GM23338 (cell line): ENCODE measurements around the gene MIEN1. TPM values are rescaled to one million over a fixed set of nuclear protein-coding genes. Genes with fewer than 3 reads are reported as not detected.

ENCODE experiments used
- ATAC-seq: fragments of 200-7000 bp; cut with Tn5 transposase; 3 replicates; pipeline ENCODE4 v1.9.1; 2020
- DNase-seq: peaks from one replicate; pipeline ENCODE4 v3.0.0-alpha.2; 2015; ENCODE audit warnings: low spot score
- H2AFZ ChIP-seq: fragments of 200-600 bp; sonication (generic); 2 replicates; pipeline ENCODE4 v1.8.0; 2016; ENCODE audit warnings: antibody characterized with exemption, mild to moderate bottlenecking, moderate library complexity
- H3F3A ChIP-seq: fragments of 200-600 bp; sonication (generic); replicated peaks from 2 replicates; pipeline ENCODE4 v1.8.0; 2017; ENCODE audit warnings: antibody characterized with exemption, mixed run types, low read depth
- H3K27ac ChIP-seq: fragments of 200-600 bp; sonication (generic); 2 replicates; pipeline ENCODE4 v1.6.1; 2016; ENCODE audit warnings: low read depth
- H3K27me3 ChIP-seq: fragments of 200-600 bp; sonication (generic); 2 replicates; pipeline ENCODE4 v1.8.0; 2016; ENCODE audit warnings: mild to moderate bottlenecking, mixed run types, moderate library complexity; ENCODE audit not compliant: insufficient read depth
- H3K36me3 ChIP-seq: fragments of 200-600 bp; sonication (generic); 2 replicates; pipeline ENCODE4 v1.8.0; 2016; ENCODE audit warnings: mild to moderate bottlenecking; ENCODE audit not compliant: insufficient read depth
- H3K4me1 ChIP-seq: fragments of 200-600 bp; sonication (generic); 2 replicates; pipeline ENCODE4 v1.8.0; 2016; ENCODE audit warnings: mild to moderate bottlenecking, moderate library complexity; ENCODE audit not compliant: insufficient read depth
- H3K4me2 ChIP-seq: fragments of 200-600 bp; sonication (generic); 2 replicates; pipeline ENCODE4 v1.7.1; 2017; ENCODE audit warnings: mixed run types
- H3K4me3 ChIP-seq: fragments of 200-600 bp; sonication (generic); 2 replicates; pipeline ENCODE4 v1.6.1; 2016; ENCODE audit warnings: mixed run types
- H3K79me2 ChIP-seq: fragments of 200-600 bp; sonication (generic); replicated peaks from 2 replicates; pipeline ENCODE4 v1.8.0; 2017; ENCODE audit warnings: mild to moderate bottlenecking; ENCODE audit not compliant: insufficient read depth
- H3K9me2 ChIP-seq: fragments of 200-600 bp; sonication (generic); 2 replicates; pipeline ENCODE4 v1.8.0; 2017; ENCODE audit not compliant: insufficient read depth
- H4K20me1 ChIP-seq: fragments of 200-600 bp; sonication (generic); replicated peaks from 2 replicates; pipeline ENCODE4 v1.8.0; 2017; ENCODE audit warnings: mild to moderate bottlenecking; ENCODE audit not compliant: insufficient read depth
- H3K27ac Mint-ChIP-seq: 2 replicates; pipeline ENCODE4 v1.8.0; 2020; ENCODE audit warnings: inconsistent platforms, mild to moderate bottlenecking, moderate library complexity, mixed read lengths
- H3K27me3 Mint-ChIP-seq: 3 replicates; pipeline ENCODE4 v1.8.0; 2022; ENCODE audit warnings: low read depth, mild to moderate bottlenecking, moderate library complexity, mixed read lengths, inconsistent platforms; ENCODE audit not compliant: insufficient read depth, poor library complexity
- H3K36me3 Mint-ChIP-seq: 3 replicates; pipeline ENCODE4 v1.8.0; 2021; ENCODE audit warnings: low read depth, mild to moderate bottlenecking, inconsistent platforms, moderate library complexity, mixed read lengths
- H3K4me1 Mint-ChIP-seq: 3 replicates; pipeline ENCODE4 v1.8.0; 2020; ENCODE audit warnings: mild to moderate bottlenecking, inconsistent platforms, mixed read lengths
- H3K4me3 Mint-ChIP-seq: 3 replicates; pipeline ENCODE4 v1.8.0; 2021; ENCODE audit warnings: moderate library complexity, mild to moderate bottlenecking, inconsistent platforms, mixed read lengths
- H3K9me3 Mint-ChIP-seq: 3 replicates; pipeline ENCODE4 v1.8.0; 2020; ENCODE audit warnings: moderate library complexity, mild to moderate bottlenecking, inconsistent platforms, mixed read lengths
- CREB1 ChIP-seq: fragments of 250-450 bp; sonication (Bioruptor Pico); IDR thresholded peaks from 2 replicates; pipeline ENCODE4 v1.5.0; 2020; ENCODE audit warnings: low read depth, mild to moderate bottlenecking, moderate library complexity
- EZH2 ChIP-seq: fragments of 200-600 bp; sonication (generic); IDR thresholded peaks from one replicate; pipeline ENCODE4 v1.8.0; 2017; ENCODE audit warnings: antibody characterized with exemption, mild to moderate bottlenecking, low read depth; ENCODE audit not compliant: unreplicated experiment
- EZH2phosphoT487 ChIP-seq: fragments of 200-600 bp; sonication (generic); IDR thresholded peaks from one replicate; pipeline ENCODE4 v1.8.1; 2018; ENCODE audit warnings: antibody characterized with exemption; ENCODE audit not compliant: unreplicated experiment
- JUNB ChIP-seq: IDR thresholded peaks from one replicate; pipeline ENCODE4 v1.6.1; 2016; ENCODE audit warnings: antibody characterized with exemption; ENCODE audit not compliant: unreplicated experiment
- NANOG ChIP-seq: IDR thresholded peaks from 2 replicates; pipeline ENCODE4 v1.6.1; 2016; ENCODE audit warnings: antibody characterized with exemption, borderline replicate concordance
- POLR2AphosphoS5 ChIP-seq: IDR thresholded peaks from 2 replicates; pipeline ENCODE4 v1.6.1; 2016; ENCODE audit warnings: antibody characterized with exemption, low read depth
- STAT1 ChIP-seq: IDR thresholded peaks from one replicate; pipeline ENCODE4 v1.6.1; 2016; ENCODE audit warnings: antibody characterized with exemption; ENCODE audit not compliant: unreplicated experiment
- ZNF114 ChIP-seq: fragments of 250-450 bp; sonication (Bioruptor Pico); IDR thresholded peaks from 2 replicates; pipeline ENCODE4 v1.5.0; 2020; ENCODE audit warnings: mild to moderate bottlenecking, moderate library complexity
- ZNF331 ChIP-seq: fragments of 250-450 bp; sonication (Bioruptor Pico); IDR thresholded peaks from 2 replicates; pipeline ENCODE4 v1.5.0; 2020; ENCODE audit warnings: low read depth, mild to moderate bottlenecking, moderate library complexity
- polyA plus RNA-seq: library from polyadenylated mRNA; unstranded; fragments of >200 nt; fragmentation: Nextera tagmentation; extraction: Ambion mirVana; gene quantifications from 2 replicates; pipeline ENCODE4 v1.2.1, GENCODE V29; 2016
- total RNA-seq: library from RNA; depleted of rRNA; stranded (reverse); fragments of >200 nt; shearing (Covaris generic); gene quantifications from 2 replicates; pipeline ENCODE4 v1.2.3, GENCODE V29; 2014
- TF ChIP-seq, protein P1 (sequence below), 2 experiments: fragments of 200-600 bp in 1 of 2; sonication (generic) in 1 of 2; conservative IDR thresholded peaks; 2 replicates each; pipeline versions ENCODE4 v1.5.1 to v1.6.1; 2016 to 2017; ENCODE audit warnings: antibody characterized with exemption in 2 of 2, low read depth in 2 of 2, mild to moderate bottlenecking in 2 of 2, moderate library complexity in 1 of 2
- TF ChIP-seq, protein P2 (sequence below): fragments of 250-450 bp; sonication (Bioruptor Pico); IDR thresholded peaks from 2 replicates; pipeline ENCODE4 v1.5.0; 2020; ENCODE audit warnings: mild to moderate bottlenecking, moderate library complexity
- TF ChIP-seq, protein P3 (sequence below): IDR thresholded peaks from one replicate; pipeline ENCODE4 v1.6.1; 2018; ENCODE audit warnings: antibody characterized with exemption; ENCODE audit not compliant: unreplicated experiment
- TF ChIP-seq, protein P4 (sequence below): IDR thresholded peaks from 2 replicates; pipeline ENCODE4 v1.6.1; 2016; ENCODE audit warnings: antibody characterized with exemption

Gene MIEN1
- total and polyA plus RNA-seq, 2 experiments from 2014 or later = 37.1 to 91.8 TPM

DNA sequence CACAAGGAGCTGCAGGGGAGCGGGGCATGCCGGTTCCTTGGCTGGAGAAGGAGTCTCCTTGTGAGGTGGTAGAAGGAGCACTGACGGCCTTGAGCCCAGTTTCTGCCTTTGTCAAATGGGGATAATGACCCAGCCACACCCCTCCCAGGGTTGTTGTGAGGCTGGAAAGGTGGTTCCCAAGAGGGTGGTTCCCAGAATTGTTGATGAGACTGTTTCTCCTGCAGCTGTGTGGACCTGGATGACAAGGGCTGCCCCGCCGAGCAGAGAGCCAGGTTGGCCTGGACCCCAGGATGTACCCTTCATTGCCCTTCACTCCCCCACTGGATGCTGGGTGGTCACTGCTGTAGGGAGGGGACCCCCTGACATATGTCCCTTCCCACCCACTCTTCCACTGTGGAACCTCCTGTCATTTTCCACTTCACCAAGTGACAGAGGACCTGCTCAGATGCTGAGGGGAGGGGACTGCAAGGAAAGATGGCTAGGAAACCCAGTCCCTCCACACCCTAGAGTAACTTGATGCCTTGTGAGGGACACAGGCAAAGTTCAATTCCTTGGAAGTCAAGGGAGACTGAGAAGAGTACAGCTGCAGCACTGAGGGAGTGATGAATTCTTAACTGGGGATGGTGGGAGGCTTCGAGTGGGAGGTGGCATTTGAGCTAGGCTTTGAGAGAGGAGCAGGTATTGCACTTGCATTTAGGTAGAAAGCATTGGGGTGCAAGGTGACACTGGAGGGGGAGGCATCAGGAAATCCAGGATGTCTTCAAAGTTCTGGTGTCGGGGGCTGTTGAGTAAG, 10.6 kb downstream of the MIEN1 start:
- Histone ChIP-seq H3K27me3 (no peaks in the 10 kb centered on the region), H2AFZ (no peak overlapping the region), H3K36me3 (peaks cover 23% of the 10 kb centered on the region), H3K4me3 (no peak overlapping the region), H3K9me2 (no peaks in the 10 kb centered on the region), H3F3A (peaks cover 28% of the 10 kb centered on the region), H3K4me1 (no peaks in the 10 kb centered on the region), H4K20me1 (peaks cover 6% of the 10 kb centered on the region; the same call in 1 of the 2 replicates), H3K27ac (no peak overlapping the region), H3K79me2 (no peaks in the 10 kb centered on the region), H3K4me2 (no peak overlapping the region)
- Mint-ChIP-seq H3K27me3 (peaks cover 26% of the 10 kb centered on the region), H3K27ac (no peak overlapping the region), H3K4me3 (no peak overlapping the region), H3K9me3 (no peaks in the 10 kb centered on the region), H3K36me3 (peaks cover 90% of the 10 kb centered on the region), H3K4me1 (peaks cover 10% of the 10 kb centered on the region)
- ATAC-seq (no peak), DNase-seq (no peak)
- TF ChIP-seq CREB1 (CRISPR knock-in tag) (no peak), ZNF114 (CRISPR knock-in tag) (no peak), ZNF331 (CRISPR knock-in tag) (no peak), EZH2 (no peak), EZH2phosphoT487 (no peak), JUNB (no peak), NANOG (no peak), STAT1 (no peak), POLR2AphosphoS5 (no peak)
- TF ChIP-seq, protein P1, sequence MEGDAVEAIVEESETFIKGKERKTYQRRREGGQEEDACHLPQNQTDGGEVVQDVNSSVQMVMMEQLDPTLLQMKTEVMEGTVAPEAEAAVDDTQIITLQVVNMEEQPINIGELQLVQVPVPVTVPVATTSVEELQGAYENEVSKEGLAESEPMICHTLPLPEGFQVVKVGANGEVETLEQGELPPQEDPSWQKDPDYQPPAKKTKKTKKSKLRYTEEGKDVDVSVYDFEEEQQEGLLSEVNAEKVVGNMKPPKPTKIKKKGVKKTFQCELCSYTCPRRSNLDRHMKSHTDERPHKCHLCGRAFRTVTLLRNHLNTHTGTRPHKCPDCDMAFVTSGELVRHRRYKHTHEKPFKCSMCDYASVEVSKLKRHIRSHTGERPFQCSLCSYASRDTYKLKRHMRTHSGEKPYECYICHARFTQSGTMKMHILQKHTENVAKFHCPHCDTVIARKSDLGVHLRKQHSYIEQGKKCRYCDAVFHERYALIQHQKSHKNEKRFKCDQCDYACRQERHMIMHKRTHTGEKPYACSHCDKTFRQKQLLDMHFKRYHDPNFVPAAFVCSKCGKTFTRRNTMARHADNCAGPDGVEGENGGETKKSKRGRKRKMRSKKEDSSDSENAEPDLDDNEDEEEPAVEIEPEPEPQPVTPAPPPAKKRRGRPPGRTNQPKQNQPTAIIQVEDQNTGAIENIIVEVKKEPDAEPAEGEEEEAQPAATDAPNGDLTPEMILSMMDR (conservative IDR thresholded peaks at IDR 0.05; ENCODE audit: low read depth in 2 of 2) = no peak
- TF ChIP-seq, protein P2, sequence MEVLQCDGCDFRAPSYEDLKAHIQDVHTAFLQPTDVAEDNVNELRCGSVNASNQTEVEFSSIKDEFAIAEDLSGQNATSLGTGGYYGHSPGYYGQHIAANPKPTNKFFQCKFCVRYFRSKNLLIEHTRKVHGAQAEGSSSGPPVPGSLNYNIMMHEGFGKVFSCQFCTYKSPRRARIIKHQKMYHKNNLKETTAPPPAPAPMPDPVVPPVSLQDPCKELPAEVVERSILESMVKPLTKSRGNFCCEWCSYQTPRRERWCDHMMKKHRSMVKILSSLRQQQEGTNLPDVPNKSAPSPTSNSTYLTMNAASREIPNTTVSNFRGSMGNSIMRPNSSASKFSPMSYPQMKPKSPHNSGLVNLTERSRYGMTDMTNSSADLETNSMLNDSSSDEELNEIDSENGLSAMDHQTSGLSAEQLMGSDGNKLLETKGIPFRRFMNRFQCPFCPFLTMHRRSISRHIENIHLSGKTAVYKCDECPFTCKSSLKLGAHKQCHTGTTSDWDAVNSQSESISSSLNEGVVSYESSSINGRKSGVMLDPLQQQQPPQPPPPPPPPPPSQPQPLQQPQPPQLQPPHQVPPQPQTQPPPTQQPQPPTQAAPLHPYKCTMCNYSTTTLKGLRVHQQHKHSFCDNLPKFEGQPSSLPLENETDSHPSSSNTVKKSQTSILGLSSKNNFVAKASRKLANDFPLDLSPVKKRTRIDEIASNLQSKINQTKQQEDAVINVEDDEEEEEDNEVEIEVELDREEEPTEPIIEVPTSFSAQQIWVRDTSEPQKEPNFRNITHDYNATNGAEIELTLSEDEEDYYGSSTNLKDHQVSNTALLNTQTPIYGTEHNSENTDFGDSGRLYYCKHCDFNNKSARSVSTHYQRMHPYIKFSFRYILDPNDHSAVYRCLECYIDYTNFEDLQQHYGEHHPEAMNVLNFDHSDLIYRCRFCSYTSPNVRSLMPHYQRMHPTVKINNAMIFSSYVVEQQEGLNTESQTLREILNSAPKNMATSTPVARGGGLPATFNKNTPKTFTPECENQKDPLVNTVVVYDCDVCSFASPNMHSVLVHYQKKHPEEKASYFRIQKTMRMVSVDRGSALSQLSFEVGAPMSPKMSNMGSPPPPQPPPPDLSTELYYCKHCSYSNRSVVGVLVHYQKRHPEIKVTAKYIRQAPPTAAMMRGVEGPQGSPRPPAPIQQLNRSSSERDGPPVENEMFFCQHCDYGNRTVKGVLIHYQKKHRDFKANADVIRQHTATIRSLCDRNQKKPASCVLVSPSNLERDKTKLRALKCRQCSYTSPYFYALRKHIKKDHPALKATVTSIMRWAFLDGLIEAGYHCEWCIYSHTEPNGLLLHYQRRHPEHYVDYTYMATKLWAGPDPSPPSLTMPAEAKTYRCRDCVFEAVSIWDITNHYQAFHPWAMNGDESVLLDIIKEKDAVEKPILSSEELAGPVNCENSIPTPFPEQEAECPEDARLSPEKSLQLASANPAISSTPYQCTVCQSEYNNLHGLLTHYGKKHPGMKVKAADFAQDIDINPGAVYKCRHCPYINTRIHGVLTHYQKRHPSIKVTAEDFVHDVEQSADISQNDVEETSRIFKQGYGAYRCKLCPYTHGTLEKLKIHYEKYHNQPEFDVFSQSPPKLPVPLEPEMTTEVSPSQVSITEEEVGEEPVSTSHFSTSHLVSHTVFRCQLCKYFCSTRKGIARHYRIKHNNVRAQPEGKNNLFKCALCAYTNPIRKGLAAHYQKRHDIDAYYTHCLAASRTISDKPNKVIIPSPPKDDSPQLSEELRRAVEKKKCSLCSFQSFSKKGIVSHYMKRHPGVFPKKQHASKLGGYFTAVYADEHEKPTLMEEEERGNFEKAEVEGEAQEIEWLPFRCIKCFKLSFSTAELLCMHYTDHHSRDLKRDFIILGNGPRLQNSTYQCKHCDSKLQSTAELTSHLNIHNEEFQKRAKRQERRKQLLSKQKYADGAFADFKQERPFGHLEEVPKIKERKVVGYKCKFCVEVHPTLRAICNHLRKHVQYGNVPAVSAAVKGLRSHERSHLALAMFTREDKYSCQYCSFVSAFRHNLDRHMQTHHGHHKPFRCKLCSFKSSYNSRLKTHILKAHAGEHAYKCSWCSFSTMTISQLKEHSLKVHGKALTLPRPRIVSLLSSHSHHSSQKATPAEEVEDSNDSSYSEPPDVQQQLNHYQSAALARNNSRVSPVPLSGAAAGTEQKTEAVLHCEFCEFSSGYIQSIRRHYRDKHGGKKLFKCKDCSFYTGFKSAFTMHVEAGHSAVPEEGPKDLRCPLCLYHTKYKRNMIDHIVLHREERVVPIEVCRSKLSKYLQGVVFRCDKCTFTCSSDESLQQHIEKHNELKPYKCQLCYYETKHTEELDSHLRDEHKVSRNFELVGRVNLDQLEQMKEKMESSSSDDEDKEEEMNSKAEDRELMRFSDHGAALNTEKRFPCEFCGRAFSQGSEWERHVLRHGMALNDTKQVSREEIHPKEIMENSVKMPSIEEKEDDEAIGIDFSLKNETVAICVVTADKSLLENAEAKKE = no peak
- TF ChIP-seq, protein P3, sequence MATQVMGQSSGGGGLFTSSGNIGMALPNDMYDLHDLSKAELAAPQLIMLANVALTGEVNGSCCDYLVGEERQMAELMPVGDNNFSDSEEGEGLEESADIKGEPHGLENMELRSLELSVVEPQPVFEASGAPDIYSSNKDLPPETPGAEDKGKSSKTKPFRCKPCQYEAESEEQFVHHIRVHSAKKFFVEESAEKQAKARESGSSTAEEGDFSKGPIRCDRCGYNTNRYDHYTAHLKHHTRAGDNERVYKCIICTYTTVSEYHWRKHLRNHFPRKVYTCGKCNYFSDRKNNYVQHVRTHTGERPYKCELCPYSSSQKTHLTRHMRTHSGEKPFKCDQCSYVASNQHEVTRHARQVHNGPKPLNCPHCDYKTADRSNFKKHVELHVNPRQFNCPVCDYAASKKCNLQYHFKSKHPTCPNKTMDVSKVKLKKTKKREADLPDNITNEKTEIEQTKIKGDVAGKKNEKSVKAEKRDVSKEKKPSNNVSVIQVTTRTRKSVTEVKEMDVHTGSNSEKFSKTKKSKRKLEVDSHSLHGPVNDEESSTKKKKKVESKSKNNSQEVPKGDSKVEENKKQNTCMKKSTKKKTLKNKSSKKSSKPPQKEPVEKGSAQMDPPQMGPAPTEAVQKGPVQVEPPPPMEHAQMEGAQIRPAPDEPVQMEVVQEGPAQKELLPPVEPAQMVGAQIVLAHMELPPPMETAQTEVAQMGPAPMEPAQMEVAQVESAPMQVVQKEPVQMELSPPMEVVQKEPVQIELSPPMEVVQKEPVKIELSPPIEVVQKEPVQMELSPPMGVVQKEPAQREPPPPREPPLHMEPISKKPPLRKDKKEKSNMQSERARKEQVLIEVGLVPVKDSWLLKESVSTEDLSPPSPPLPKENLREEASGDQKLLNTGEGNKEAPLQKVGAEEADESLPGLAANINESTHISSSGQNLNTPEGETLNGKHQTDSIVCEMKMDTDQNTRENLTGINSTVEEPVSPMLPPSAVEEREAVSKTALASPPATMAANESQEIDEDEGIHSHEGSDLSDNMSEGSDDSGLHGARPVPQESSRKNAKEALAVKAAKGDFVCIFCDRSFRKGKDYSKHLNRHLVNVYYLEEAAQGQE = no peak
- TF ChIP-seq, protein P4, sequence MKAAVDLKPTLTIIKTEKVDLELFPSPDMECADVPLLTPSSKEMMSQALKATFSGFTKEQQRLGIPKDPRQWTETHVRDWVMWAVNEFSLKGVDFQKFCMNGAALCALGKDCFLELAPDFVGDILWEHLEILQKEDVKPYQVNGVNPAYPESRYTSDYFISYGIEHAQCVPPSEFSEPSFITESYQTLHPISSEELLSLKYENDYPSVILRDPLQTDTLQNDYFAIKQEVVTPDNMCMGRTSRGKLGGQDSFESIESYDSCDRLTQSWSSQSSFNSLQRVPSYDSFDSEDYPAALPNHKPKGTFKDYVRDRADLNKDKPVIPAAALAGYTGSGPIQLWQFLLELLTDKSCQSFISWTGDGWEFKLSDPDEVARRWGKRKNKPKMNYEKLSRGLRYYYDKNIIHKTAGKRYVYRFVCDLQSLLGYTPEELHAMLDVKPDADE = no peak
